ENCODE measurements around the gene ZFYVE19. TPM values are rescaled to one million over a fixed set of nuclear protein-coding genes. Genes with fewer than 3 reads are reported as not detected.

The ZFYVE19 gene
- total and polyA plus RNA-seq, 3 donors from 2014 or later: 22.4 to 38.2 (median 26.3) TPM

- Histone ChIP-seq H3K36me3 (ENCODE audit: low read depth, missing control alignments) (no peaks in the 10 kb centered on the region), H3K27ac (no peak overlapping the region), H3K27me3 (no peaks in the 10 kb centered on the region), H3K9me3 (no peaks in the 10 kb centered on the region), H3K4me1 (no peaks in the 10 kb centered on the region), H3K4me3 (no peak overlapping the region)
- no peak for DNase-seq
- TF ChIP-seq POLR2A (IDR thresholded peaks at IDR 0.05): no peak
- intact Hi-C loops (cut with DNase I; ENCODE audit: low total_unique reads): no loop called here
- WGBS, 2 donors: 78 to 84% methylated on average over 2 of the region's 2 CpGs
Measured at GRCh38 chr15:40821195-40821594, 14.3 kb downstream of the ZFYVE19 start.

GRCh38 chr15:40823572-40824343, 16.9 kb downstream of the ZFYVE19 start:
- Histone ChIP-seq H3K4me3 (no peak overlapping the region), H3K36me3 (ENCODE audit: low read depth, missing control alignments) (no peaks in the 10 kb centered on the region), H3K27ac (no peak overlapping the region), H3K27me3 (no peaks in the 10 kb centered on the region), H3K9me3 (no peaks in the 10 kb centered on the region), H3K4me1 (no peaks in the 10 kb centered on the region)
- whole genome bisulfite sequencing, 2 donors: 86 to 100% methylated on average over 1 of the region's 1 CpG
- no peak for DNase-seq
- intact Hi-C loops (cut with DNase I; ENCODE audit: low total_unique reads): no loop called here
- TF ChIP-seq CTCF (IDR thresholded peaks at IDR 0.05) (no peak), POLR2A (IDR thresholded peaks at IDR 0.05) (no peak)

GRCh38 chr15:40825661-40826422, 19.0 kb downstream of the ZFYVE19 start:
- intact Hi-C loops (cut with DNase I; ENCODE audit: low total_unique reads): no loop called here
- Histone ChIP-seq H3K4me1 (no peaks in the 10 kb centered on the region), H3K27ac (no peak overlapping the region), H3K9me3 (no peaks in the 10 kb centered on the region), H3K4me3 (no peak overlapping the region), H3K36me3 (ENCODE audit: low read depth, missing control alignments) (no peaks in the 10 kb centered on the region), H3K27me3 (no peaks in the 10 kb centered on the region)
- 71 to 72% methylated on average over 5 of the region's 5 CpGs for WGBS, 2 donors
- no peak for TF ChIP-seq POLR2A (IDR thresholded peaks at IDR 0.05)
- TF ChIP-seq CTCF (IDR thresholded peaks at IDR 0.05): no peak
- DNase-seq: no peak

GRCh38 chr15:40826423-40827075, 19.7 kb downstream of the ZFYVE19 start:
- H3K27me3 ChIP-seq: no peaks in the 10 kb centered on the region
- intact Hi-C loops (cut with DNase I; ENCODE audit: low total_unique reads): no loop called here
- 68 to 87% methylated on average over 3 to 4 of the region's 4 CpGs for WGBS, 2 donors
- no peak for TF ChIP-seq CTCF (IDR thresholded peaks at IDR 0.05)
- no peak for TF ChIP-seq POLR2A (IDR thresholded peaks at IDR 0.05)
- no peaks in the 10 kb centered on the region for H3K36me3 ChIP-seq (ENCODE audit: low read depth, missing control alignments)
- H3K9me3 ChIP-seq: no peaks in the 10 kb centered on the region
- H3K27ac ChIP-seq: no peak overlapping the region
- no peak overlapping the region for H3K4me3 ChIP-seq
- DNase-seq: no peak
- H3K4me1 ChIP-seq: no peaks in the 10 kb centered on the region

- TF ChIP-seq CTCF (IDR thresholded peaks at IDR 0.05) (no peak), POLR2A (IDR thresholded peaks at IDR 0.05) (no peak)
- H3K27me3 ChIP-seq: no peaks in the 10 kb centered on the region
- no peak within 1 kb of the TSS for H3K27ac ChIP-seq
- 80 to 85% methylated on average over 4 to 6 of the region's 6 CpGs for WGBS, 2 donors
- no peaks in the 10 kb centered on the region for H3K36me3 ChIP-seq (ENCODE audit: low read depth, missing control alignments)
- no peaks in the 10 kb centered on the region for H3K4me1 ChIP-seq
- no peaks in the 10 kb centered on the region for H3K9me3 ChIP-seq
- intact Hi-C loops (cut with DNase I; ENCODE audit: low total_unique reads): no loop called here
- no peak within 1 kb of the TSS for H3K4me3 ChIP-seq
- no peak for DNase-seq
Measured at GRCh38 chr15:40828447-40829036, 21.7 kb downstream of the ZFYVE19 start, which contains the start of gene PPP1R14D. Gene PPP1R14D, minus strand, starts transcription at chr15:40828708. Its CDS starts 67 bp downstream, at chr15:40828641.

Measured in testis (tissue), 3 donors.